Gastrocnemius medialis (tissue), 4 donors: ENCODE data around the gene NTMT1. TPM values are rescaled to one million over a fixed set of nuclear protein-coding genes. Genes with fewer than 3 reads are reported as not detected.
"Not testable (repeated sequence)": the region's sequence is repeated elsewhere in the genome, so short reads cannot be mapped to it uniquely, and the experiment has no call there.

Experiments
- ATAC-seq, 2 donors: fragments of 150-250 bp; one replicate each; pipeline ENCODE4 v1.9.1; 2016
- DNase-seq, 2 donors: peaks; one replicate each; pipeline ENCODE4 v3.0.0-alpha.2; 2019
- H3K27ac ChIP-seq, 4 donors: fragments of 200-600 bp; sonication (generic); 1 replicate in 1 of 4; 2 replicates in 3 of 4; pipeline ENCODE4 v1.5.1; 2016 to 2018; ENCODE audit warnings: mild to moderate bottlenecking in 2 of 4, moderate library complexity in 1 of 4
- H3K27me3 ChIP-seq, 3 donors: fragments of 200-600 bp; sonication (generic) in 2 of 3; 1 replicate in 1 of 3; 2 replicates in 2 of 3; pipeline versions ENCODE4 v1.5.1 to v1.6.0; 2016 to 2019; ENCODE audit warnings: mild to moderate bottlenecking in 1 of 3, moderate library complexity in 1 of 3
- H3K36me3 ChIP-seq, 2 donors: fragments of 200-600 bp; sonication (generic) in 1 of 2; one replicate each; pipeline ENCODE4 v1.5.1; 2017 to 2018
- H3K4me1 ChIP-seq, 2 donors: fragments of 200-600 bp; sonication (generic) in 1 of 2; one replicate each; pipeline ENCODE4 v1.5.1; 2016 to 2017; ENCODE audit warnings: mild to moderate bottlenecking in 2 of 2
- H3K4me3 ChIP-seq, 4 donors: fragments of 200-600 bp; sonication (generic) in 3 of 4; 1 replicate in 1 of 4; 2 replicates in 3 of 4; pipeline ENCODE4 v1.5.1; 2016 to 2019; ENCODE audit warnings: mild to moderate bottlenecking in 2 of 4
- H3K9me3 ChIP-seq, 3 donors: fragments of 200-600 bp; sonication (generic) in 2 of 3; 1 replicate in 1 of 3; 2 replicates in 2 of 3; pipeline ENCODE4 v1.5.1; 2016 to 2019
- POLR2A ChIP-seq, 2 donors: fragments of 450-650 bp; IDR thresholded peaks; one replicate each; pipeline ENCODE4 v1.6.1; 2017; ENCODE audit warnings: antibody characterized with exemption in 2 of 2, mild to moderate bottlenecking in 2 of 2, moderate library complexity in 2 of 2
- in situ Hi-C, 4 donors: fragments of 200-750 bp; cut with MboI; loops; one replicate each; pipeline versions ENCODE4 v1.15.0 to v1.8.0; 2017; ENCODE audit warnings: low sequenced_read_pairs in 4 of 4
- intact Hi-C: fragments of 100-400 bp; cut with DNase I; formaldehyde crosslinking; loops from one replicate; pipeline ENCODE4 v1.15.1; 2023; ENCODE audit warnings: low total_unique reads
- total RNA-seq, 4 donors: library from RNA; depleted of rRNA; stranded (reverse); fragments of >200 nt; gene quantifications; one replicate each; pipeline versions ENCODE4 v1.1.0 to v1.2.3, GENCODE V29; 2016
- TF ChIP-seq, protein P1 (sequence below), 5 experiments: fragments of 450-650 bp in 3 of 5; fragments of 200-600 bp in 2 of 5; sonication (generic) in 2 of 5; IDR thresholded peaks in 4 of 5; conservative IDR thresholded peaks in 1 of 5; 1 replicate in 4 of 5; 2 replicates in 1 of 5; pipeline ENCODE4 v1.5.1; 2016 to 2019; ENCODE audit warnings: antibody characterized with exemption in 5 of 5, mild to moderate bottlenecking in 3 of 5, moderate library complexity in 3 of 5

Gene NTMT1
- total RNA-seq, 4 donors from 2014 or later = 37.8 to 82.1 (median 48.1) TPM

DNA sequence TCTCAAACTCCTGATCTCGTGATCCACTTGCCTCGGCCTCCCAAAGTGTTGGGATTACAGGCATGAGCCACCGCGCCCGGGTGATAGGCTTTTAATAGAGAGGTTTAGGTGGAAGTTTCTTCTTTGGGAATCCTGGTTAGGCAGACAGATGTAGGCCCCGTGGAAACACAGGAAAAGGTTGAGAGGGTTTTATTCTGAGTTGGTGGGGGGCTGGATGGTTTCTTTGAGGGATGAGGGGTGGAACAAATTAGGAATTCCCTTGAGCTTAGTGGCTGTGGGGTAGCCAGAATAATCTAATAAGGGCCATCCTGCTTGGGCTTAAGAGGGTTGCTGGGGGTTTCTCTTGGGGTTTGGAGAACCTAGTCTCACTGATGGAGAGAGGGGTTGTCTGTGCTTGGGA, 35.5 kb upstream of the NTMT1 start:
- in situ Hi-C loops = no loop called here
- Histone ChIP-seq H3K27ac (no peak overlapping the region), H3K4me1 (peaks cover 0 to 10% of the 10 kb centered on the region in 2 donors), H3K4me3 (no peak overlapping the region), H3K9me3 (no peaks in the 10 kb centered on the region), H3K27me3 (no peaks in the 10 kb centered on the region), H3K36me3 (no peaks in the 10 kb centered on the region)
- TF ChIP-seq, protein P1, sequence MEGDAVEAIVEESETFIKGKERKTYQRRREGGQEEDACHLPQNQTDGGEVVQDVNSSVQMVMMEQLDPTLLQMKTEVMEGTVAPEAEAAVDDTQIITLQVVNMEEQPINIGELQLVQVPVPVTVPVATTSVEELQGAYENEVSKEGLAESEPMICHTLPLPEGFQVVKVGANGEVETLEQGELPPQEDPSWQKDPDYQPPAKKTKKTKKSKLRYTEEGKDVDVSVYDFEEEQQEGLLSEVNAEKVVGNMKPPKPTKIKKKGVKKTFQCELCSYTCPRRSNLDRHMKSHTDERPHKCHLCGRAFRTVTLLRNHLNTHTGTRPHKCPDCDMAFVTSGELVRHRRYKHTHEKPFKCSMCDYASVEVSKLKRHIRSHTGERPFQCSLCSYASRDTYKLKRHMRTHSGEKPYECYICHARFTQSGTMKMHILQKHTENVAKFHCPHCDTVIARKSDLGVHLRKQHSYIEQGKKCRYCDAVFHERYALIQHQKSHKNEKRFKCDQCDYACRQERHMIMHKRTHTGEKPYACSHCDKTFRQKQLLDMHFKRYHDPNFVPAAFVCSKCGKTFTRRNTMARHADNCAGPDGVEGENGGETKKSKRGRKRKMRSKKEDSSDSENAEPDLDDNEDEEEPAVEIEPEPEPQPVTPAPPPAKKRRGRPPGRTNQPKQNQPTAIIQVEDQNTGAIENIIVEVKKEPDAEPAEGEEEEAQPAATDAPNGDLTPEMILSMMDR (IDR thresholded peaks at IDR 0.05 in 4 of 5, conservative IDR thresholded peaks at IDR 0.05 in 1 of 5) = no peak
- no peak for TF ChIP-seq POLR2A (IDR thresholded peaks at IDR 0.05)
- DNase-seq = no peak
- intact Hi-C loops = no loop called here
- ATAC-seq = no peak

DNA sequence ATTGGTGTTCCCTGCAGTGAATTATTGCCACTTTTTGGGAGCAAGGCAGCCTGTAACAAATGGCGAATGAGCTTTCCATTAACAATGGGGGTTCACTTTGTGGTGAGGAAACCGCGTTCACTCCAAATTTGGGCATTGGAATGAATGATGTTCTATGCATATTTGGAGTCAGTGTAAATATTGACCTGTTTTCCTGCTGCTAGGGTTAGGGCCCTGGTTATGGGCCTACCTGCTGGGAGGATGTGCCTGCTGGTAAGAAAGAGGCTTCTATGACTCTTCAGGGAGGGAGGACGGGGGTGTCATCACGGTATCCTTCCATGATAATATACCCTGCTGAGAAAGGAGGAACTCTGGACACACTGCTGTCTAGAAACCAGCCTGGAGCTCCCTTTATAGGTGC, 34.0 kb upstream of the NTMT1 start:
- no peaks in the 10 kb centered on the region for H3K36me3 ChIP-seq
- in situ Hi-C loops = no loop called here
- H3K4me3 ChIP-seq = no peak overlapping the region
- H3K4me1 ChIP-seq = peaks cover 0 to 10% of the 10 kb centered on the region in 2 donors
- no peaks in the 10 kb centered on the region for H3K9me3 ChIP-seq
- no peaks in the 10 kb centered on the region for H3K27me3 ChIP-seq
- H3K27ac ChIP-seq = no peak overlapping the region
- DNase-seq (no peak), ATAC-seq (no peak)
- intact Hi-C loops = no loop called here
- TF ChIP-seq, protein P1 (IDR thresholded peaks at IDR 0.05 in 4 of 5, conservative IDR thresholded peaks at IDR 0.05 in 1 of 5) = no peak
- no peak for TF ChIP-seq POLR2A (IDR thresholded peaks at IDR 0.05)

DNA sequence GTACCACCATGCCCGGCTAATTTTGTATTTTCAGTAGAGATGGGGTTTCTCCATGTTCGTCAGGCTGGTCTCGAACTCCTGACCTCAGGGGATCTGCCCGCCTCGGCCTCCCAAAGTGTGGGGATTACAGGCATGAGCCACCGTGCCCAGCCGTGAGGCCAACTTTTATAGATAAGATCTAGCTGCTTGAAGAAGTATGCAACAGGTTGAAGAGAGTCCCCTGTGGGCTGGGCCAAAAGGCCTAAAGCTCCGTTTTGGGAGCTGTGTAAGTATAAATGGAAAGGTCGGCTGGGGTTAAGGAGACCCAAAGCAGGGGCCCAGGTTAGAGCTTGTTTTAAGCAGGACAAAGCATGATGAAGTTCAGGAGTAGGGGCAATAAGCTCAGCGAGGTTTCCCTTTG, 33.2 kb upstream of the NTMT1 start:
- in situ Hi-C loops, ATAC-seq, H3K27me3 ChIP-seq, H3K4me1 ChIP-seq, H3K27ac ChIP-seq, intact Hi-C loops, H3K4me3 ChIP-seq, H3K36me3 ChIP-seq, H3K9me3 ChIP-seq, DNase-seq: not testable (repeated sequence)

DNA sequence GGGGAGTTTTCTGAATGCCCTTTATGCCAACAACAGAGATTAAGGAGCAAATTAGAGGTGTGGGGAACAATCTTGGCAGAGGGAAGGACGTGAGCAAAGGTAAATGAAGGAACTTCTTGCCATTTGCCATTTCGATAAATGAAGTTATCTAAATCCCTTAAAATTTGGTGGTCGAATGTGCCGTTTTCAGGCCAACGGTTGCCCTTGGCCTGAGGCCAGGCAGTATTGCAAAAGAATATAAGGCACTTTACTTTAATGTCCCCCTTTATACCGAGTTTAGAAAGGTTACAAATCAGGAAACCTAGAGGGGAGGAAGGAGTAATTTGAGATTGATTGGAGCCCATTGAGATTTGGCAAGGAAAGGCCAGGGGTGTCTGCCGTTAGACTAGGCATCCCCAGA, 31.3 kb upstream of the NTMT1 start:
- Histone ChIP-seq H3K36me3 (no peaks in the 10 kb centered on the region), H3K4me1 (peaks cover 6 to 11% of the 10 kb centered on the region in 2 donors), H3K27me3 (peaks cover 0 to 4% (median 0%) of the 10 kb centered on the region in 3 donors), H3K9me3 (no peaks in the 10 kb centered on the region), H3K27ac (no peak overlapping the region), H3K4me3 (no peak overlapping the region)
- intact Hi-C loops (no loop called here), in situ Hi-C loops (no loop called here)
- ATAC-seq (no peak), DNase-seq (no peak)
- TF ChIP-seq, protein P1 (IDR thresholded peaks at IDR 0.05 in 4 of 5, conservative IDR thresholded peaks at IDR 0.05 in 1 of 5) = no peak
- TF ChIP-seq POLR2A (IDR thresholded peaks at IDR 0.05) = no peak

DNA sequence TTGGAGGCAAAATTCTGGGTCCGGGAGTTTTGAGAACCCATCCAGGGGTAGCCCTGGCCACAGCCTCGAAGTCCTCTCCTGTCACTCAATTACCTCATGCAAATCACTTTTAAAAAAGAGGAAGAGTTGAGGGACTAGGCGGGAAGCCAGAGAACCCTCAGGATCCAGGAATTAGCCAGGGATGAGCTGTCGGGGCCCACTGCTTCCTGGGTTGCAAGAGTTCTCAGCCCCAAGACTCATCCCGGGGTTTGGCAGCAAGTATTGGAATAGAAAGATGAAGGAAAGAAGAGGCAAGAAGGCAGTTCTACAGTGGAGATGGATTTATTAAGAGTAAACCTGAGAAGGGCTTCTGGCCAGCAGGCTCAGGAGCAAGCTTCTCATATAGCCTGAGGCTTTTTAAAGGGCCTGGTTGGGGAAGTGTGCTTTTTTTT, 30.6 kb upstream of the NTMT1 start:
- no peak for DNase-seq
- H3K27me3 ChIP-seq = peaks cover 0 to 4% (median 0%) of the 10 kb centered on the region in 3 donors

More for the DNA sequence above, 30.6 kb upstream of the NTMT1 start:
- Histone ChIP-seq H3K36me3 (no peaks in the 10 kb centered on the region), H3K27ac (peak overlapping the region in 1 of 4 donors; percentile 75), H3K4me3 (no peak overlapping the region), H3K4me1 (peaks cover 6 to 11% of the 10 kb centered on the region in 2 donors), H3K9me3 (no peaks in the 10 kb centered on the region)
- TF ChIP-seq, protein P1 (IDR thresholded peaks at IDR 0.05 in 4 of 5, conservative IDR thresholded peaks at IDR 0.05 in 1 of 5) = no peak
- no peak for TF ChIP-seq POLR2A (IDR thresholded peaks at IDR 0.05)
- ATAC-seq = no peak
- in situ Hi-C loops (no loop called here), intact Hi-C loops (no loop called here)
